Erythroblast (primary cell): ENCODE results near the gene PTPN13.

ENCODE experiments used
- GATA1 ChIP-seq: IDR thresholded peaks from 2 replicates; pipeline ENCODE4 v1.6.1; 2011; ENCODE audit warnings: low read depth, mild to moderate bottlenecking, control low read depth, low read length, moderate library complexity
- POLR2A ChIP-seq: IDR thresholded peaks from 2 replicates; pipeline ENCODE4 v1.6.1; 2011; ENCODE audit warnings: mild to moderate bottlenecking, low read length

DNA sequence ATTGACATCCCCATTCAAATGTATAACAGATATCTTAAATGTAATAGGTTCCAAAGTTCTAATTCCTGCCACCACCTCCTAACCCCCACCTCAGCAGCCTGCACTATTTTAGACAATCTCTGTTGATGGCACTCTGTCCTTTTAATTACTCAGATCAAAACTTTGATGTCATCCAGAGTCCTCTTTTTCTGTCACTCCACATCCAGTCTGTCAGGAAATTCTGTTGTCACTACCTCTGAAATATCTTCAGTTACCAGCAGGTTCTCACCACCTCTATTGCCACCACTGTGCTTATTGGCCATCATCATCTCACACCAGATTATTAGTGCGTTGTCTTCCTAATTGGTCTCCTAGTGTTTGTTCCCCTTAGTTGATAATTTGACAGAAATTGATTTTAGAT lies 76.2 kb downstream of the PTPN13 start:
- TF ChIP-seq POLR2A (no peak), GATA1 (no peak)
